ENCODE measurements around the gene MAGIX.
A peak's percentile ranks its signal among the peaks of the same experiment; 100 is the strongest.

DNA sequence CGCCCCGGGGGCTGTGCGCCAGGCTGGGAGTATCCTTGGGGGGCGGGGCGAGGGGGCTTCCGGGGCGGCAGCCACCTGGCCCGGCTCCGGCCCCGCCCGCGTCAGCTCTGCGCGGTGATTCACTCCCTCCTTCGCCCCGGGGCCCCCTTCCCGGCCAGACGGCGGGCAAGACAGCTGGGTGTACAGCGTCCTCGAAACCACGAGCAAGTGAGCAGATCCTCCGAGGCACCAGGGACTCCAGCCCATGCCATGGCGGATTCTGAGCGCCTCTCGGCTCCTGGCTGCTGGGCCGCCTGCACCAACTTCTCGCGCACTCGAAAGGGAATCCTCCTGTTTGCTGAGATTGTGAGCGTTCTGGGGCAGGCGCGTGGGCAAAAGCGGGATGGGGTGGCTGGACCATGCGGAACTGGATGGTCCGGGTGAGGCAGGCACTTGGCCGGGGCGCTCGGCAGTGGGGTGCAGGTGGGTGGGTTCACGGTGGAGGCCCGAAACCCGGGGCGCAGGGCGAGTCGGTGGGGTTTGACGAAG is 9.3 kb downstream of the MAGIX start, which contains the start of gene PLP2:
- TF ChIP-seq, protein P1, sequence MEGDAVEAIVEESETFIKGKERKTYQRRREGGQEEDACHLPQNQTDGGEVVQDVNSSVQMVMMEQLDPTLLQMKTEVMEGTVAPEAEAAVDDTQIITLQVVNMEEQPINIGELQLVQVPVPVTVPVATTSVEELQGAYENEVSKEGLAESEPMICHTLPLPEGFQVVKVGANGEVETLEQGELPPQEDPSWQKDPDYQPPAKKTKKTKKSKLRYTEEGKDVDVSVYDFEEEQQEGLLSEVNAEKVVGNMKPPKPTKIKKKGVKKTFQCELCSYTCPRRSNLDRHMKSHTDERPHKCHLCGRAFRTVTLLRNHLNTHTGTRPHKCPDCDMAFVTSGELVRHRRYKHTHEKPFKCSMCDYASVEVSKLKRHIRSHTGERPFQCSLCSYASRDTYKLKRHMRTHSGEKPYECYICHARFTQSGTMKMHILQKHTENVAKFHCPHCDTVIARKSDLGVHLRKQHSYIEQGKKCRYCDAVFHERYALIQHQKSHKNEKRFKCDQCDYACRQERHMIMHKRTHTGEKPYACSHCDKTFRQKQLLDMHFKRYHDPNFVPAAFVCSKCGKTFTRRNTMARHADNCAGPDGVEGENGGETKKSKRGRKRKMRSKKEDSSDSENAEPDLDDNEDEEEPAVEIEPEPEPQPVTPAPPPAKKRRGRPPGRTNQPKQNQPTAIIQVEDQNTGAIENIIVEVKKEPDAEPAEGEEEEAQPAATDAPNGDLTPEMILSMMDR (IDR thresholded peaks at IDR 0.05) = no peak
- TF ChIP-seq POLR2A (IDR thresholded peaks at IDR 0.05) = peak in 1 of 4 donors; percentile 55
- TF ChIP-seq POLR2AphosphoS5 (IDR thresholded peaks at IDR 0.05) = peak; percentile 57 to 58

Measured in upper lobe of left lung (tissue), 4 donors.